ENCODE measurements around the gene ST7. TPM values are rescaled to one million over a fixed set of nuclear protein-coding genes. Genes with fewer than 3 reads are reported as not detected.

The ST7 gene
- total RNA-seq, 1 experiment from 2014 or later: 12.9 TPM

DNA sequence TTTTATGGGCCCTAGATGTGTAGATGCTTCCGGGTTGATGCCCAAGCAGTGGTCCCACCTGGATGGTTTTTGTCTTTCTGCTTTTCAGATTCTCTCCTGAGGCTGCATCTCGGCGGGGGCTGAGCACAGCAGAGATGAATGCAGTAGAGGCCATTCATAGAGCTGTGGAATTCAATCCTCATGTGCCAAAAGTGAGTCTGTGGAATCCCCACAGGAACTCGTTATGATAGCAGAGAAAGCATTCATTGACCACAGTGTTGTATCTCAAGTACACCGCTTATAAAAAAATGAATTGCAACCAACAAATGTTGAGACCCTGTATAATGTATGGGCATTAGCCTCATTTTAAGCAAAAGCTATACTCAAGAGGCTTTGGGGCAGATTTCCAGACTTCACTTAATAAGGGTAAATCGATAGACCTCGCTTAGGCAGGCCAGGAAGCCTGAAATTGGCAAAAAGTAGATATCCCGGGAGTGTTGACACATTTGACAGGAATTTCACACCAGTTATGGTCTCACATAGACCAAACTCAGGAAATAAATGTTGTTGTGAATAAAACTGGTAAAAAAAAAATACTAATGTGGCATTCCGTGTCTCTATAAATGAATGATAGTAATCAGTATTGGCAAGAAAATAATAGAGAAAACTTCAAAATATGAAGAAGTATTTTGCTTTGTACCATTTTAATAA is 237.6 kb downstream of the ST7 start:
- Mint-ChIP-seq H3K36me3 (ENCODE audit: insufficient read depth in 1 of 3, low read depth in 3 of 3) (no peaks in the 10 kb centered on the region), H3K27me3 (ENCODE audit: low read depth) (no peaks in the 10 kb centered on the region), H3K4me3 (no peak overlapping the region), H3K4me1 (peaks cover 8 to 10% of the 10 kb centered on the region in 2 experiments), H3K9me3 (no peaks in the 10 kb centered on the region), H3K27ac (no peak overlapping the region)
- no peaks in the 10 kb centered on the region for H3K79me1 ChIP-seq (ENCODE audit: insufficient read depth, low read depth, low read length, poor library complexity, severe bottlenecking)
- DNase-seq: no peak
- H2BK5ac ChIP-seq (ENCODE audit: insufficient read length, low read length): no peak overlapping the region
- H3K4me2 ChIP-seq (ENCODE audit: insufficient read depth, insufficient read length, low read length): no peak overlapping the region
- no CpG with 5 or more reads among the region's 9 CpGs for whole genome bisulfite sequencing (ENCODE audit: extremely low coverage, insufficient read length, low lambda C conversion rate)
- H3K56ac ChIP-seq (ENCODE audit: insufficient read length, low read depth, low read length): no peak overlapping the region
- no peak overlapping the region for H3K23ac ChIP-seq (ENCODE audit: insufficient read length, low read depth, low read length)
- no peaks in the 10 kb centered on the region for H3K23me2 ChIP-seq (ENCODE audit: insufficient read length, low read depth, low read length, poor library complexity, severe bottlenecking)
- H3T11ph ChIP-seq (ENCODE audit: low read length): no peak overlapping the region
- no peak overlapping the region for H4K5ac ChIP-seq (ENCODE audit: insufficient read length, low read depth, low read length)
- no peak overlapping the region for H3K14ac ChIP-seq (ENCODE audit: insufficient read depth, low read length)
- H2BK12ac ChIP-seq (ENCODE audit: insufficient read length, low read depth, low read length): no peak overlapping the region
- no peak for TF ChIP-seq CTCF (conservative IDR thresholded peaks at IDR 0.05)
- no peaks in the 10 kb centered on the region for H3K27me3 ChIP-seq (ENCODE audit: insufficient read depth, low read length)
- H2BK20ac ChIP-seq (ENCODE audit: low read depth, low read length, poor library complexity, severe bottlenecking): no peak overlapping the region
- no peaks in the 10 kb centered on the region for H4K20me1 ChIP-seq (ENCODE audit: control insufficient read depth, insufficient read depth, insufficient read length)
- no peaks in the 10 kb centered on the region for H3K4me1 ChIP-seq (ENCODE audit: insufficient read depth, low read length)
- H2AFZ ChIP-seq (ENCODE audit: low read length): no peak overlapping the region
- no peak overlapping the region for H3K4ac ChIP-seq (ENCODE audit: low read depth, low read length)
- no peak overlapping the region for H2AK5ac ChIP-seq (ENCODE audit: insufficient read length, low read length)
- H3K9me3 ChIP-seq (ENCODE audit: control insufficient read depth, low read depth, low read length): no peaks in the 10 kb centered on the region
- H3K27ac ChIP-seq (ENCODE audit: insufficient read length, low read depth, low read length): no peak overlapping the region
- H2BK15ac ChIP-seq (ENCODE audit: low read depth, low read length): no peak overlapping the region
- H4K8ac ChIP-seq (replicated peaks; ENCODE audit: insufficient read length, low read depth, low read length): no peak overlapping the region
- no peak overlapping the region for H3K9ac ChIP-seq (ENCODE audit: extremely low read depth, insufficient read length, low read length)
- no peak overlapping the region for H4K91ac ChIP-seq (ENCODE audit: insufficient read length, low read depth, low read length)
- H2BK120ac ChIP-seq (ENCODE audit: low read depth, low read length, poor library complexity, severe bottlenecking): no peak overlapping the region
- H3K18ac ChIP-seq (ENCODE audit: insufficient read length, low read depth, low read length): no peak overlapping the region
- H3K79me2 ChIP-seq (ENCODE audit: insufficient read depth, low read length): no peaks in the 10 kb centered on the region
